Measurements from ENCODE around the gene BCL2. TPM values are rescaled to one million over a fixed set of nuclear protein-coding genes. Genes with fewer than 3 reads are reported as not detected.

Gene BCL2
- total RNA-seq, 1 donor from 2014 or later, result 20.5 TPM

DNA sequence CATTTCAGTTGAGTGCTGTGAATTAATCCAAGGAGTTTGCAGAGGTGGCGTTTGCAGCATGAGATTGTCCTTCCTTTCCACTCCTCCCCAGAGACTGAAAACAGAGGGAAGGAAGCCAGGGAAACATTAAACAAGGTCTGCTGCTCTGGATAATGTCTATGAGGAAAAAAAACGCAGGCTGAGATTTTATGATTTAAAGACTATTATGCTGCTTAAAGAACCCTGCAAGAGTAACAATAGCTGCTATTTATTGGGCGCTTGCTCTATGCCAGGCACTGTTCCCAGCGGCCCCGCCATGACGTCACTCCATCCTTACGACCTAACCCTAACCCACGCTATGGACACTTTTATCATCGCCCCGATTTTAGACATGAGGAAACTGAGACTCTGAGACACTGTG lies 222.4 kb downstream of the BCL2 start:
- Histone ChIP-seq H3K4me3 (no peak overlapping the region), H3K36me3 (no peaks in the 10 kb centered on the region), H3K27me3 (no peaks in the 10 kb centered on the region), H3K27ac (no peak overlapping the region), H3K9me3 (no peaks in the 10 kb centered on the region), H3K4me1 (no peaks in the 10 kb centered on the region)
- intact Hi-C loops (cut with DNase I), result no loop called here
- TF ChIP-seq, protein P1, sequence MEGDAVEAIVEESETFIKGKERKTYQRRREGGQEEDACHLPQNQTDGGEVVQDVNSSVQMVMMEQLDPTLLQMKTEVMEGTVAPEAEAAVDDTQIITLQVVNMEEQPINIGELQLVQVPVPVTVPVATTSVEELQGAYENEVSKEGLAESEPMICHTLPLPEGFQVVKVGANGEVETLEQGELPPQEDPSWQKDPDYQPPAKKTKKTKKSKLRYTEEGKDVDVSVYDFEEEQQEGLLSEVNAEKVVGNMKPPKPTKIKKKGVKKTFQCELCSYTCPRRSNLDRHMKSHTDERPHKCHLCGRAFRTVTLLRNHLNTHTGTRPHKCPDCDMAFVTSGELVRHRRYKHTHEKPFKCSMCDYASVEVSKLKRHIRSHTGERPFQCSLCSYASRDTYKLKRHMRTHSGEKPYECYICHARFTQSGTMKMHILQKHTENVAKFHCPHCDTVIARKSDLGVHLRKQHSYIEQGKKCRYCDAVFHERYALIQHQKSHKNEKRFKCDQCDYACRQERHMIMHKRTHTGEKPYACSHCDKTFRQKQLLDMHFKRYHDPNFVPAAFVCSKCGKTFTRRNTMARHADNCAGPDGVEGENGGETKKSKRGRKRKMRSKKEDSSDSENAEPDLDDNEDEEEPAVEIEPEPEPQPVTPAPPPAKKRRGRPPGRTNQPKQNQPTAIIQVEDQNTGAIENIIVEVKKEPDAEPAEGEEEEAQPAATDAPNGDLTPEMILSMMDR (IDR thresholded peaks at IDR 0.05), result no peak
- no peak for DNase-seq (ENCODE audit: low spot score in 2 of 2)

DNA sequence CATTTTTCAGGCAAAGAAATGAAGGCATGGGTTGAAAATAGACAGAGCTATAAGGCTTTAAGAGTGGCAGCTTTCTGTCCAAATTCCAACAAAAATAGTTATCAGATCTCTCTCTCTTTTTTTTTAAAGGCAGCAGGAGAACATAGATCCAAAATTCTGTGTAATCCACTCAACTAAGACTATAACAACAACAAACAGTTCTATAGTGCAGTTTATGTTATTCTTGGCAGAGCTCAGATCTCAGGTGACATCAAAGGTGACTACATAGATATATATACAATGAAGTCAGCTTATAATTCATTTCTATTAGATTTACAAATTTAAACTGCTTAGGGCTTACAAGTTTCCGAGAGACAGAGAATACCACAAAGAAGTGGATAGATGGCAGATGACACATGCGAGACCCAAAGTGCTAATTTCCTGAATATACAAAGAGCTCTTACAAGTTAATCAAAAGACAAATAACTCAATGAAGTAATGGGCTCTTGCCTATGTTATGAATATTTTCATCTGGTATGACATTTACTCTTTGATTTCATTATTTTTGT lies 223.2 kb downstream of the BCL2 start:
- H3K27ac ChIP-seq, result no peak overlapping the region

DNA sequence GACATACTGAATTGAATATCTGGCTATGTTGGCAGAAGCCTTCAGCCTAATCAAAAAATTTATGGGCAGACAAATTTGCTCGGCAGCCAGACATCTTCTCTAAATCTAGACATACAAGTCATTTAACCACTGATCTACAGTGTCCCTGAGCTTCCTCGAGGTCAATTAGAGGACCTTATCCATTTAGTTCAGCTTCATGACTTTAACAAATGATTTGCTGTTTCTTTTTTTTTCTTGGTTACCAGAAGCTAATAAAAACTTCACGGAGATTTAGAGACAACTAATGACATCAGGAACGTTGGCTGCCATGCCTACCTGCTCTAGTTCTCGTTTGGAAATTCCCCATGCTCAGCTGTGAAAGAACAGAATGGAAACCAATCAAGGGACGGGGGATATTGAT lies 223.8 kb downstream of the BCL2 start:
- Histone ChIP-seq H3K36me3 (no peaks in the 10 kb centered on the region), H3K4me1 (no peaks in the 10 kb centered on the region), H3K27me3 (no peaks in the 10 kb centered on the region), H3K27ac (no peak overlapping the region), H3K4me3 (no peak overlapping the region), H3K9me3 (no peaks in the 10 kb centered on the region)
- intact Hi-C loops (cut with DNase I), result no loop called here
- no peak for DNase-seq (ENCODE audit: low spot score in 2 of 2)
- TF ChIP-seq, protein P1 (IDR thresholded peaks at IDR 0.05), result no peak

More for the DNA sequence above, 223.2 kb downstream of the BCL2 start:
- intact Hi-C loops (cut with DNase I), result no loop called here
- Histone ChIP-seq H3K9me3 (no peaks in the 10 kb centered on the region), H3K36me3 (no peaks in the 10 kb centered on the region), H3K4me3 (no peak overlapping the region), H3K4me1 (no peaks in the 10 kb centered on the region), H3K27me3 (no peaks in the 10 kb centered on the region)
- DNase-seq (ENCODE audit: low spot score in 2 of 2), result no peak
- TF ChIP-seq, protein P1 (IDR thresholded peaks at IDR 0.05), result no peak

DNA sequence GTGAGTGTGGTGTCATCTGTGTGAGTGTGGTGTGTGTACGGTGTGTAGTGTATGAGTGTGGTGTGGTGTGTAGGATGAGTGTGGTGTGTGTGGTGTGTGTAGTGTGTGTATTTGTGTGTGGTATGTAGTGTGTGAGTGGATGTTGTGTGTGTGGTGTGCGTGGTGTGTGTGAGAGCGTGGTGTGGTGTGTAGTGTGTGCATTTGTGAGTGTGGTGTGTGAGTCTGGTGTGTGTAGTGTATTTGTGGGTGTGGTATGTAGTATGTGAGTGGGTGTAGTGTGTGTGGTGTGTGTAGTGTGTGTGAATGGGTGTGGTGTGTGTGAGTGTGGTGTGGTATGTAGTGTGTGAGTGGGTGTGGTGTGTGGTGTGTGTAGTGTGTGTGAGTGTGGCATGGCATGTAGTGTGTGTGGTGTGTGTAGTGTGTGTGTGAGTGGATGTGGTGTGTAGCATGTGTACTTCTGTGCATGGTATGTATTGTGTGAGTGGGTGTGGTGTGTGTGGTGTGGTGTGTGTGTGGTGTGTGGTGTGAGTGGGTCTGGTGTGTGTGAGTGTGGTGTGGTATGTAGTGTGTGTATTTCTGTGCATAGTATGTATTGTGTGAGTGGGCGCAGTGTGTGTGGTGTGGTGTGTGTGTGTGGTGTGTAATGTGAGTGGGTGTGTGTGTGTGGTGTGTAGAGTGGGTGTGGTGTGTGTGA lies 227.8 kb downstream of the BCL2 start:
- no peaks in the 10 kb centered on the region for H3K36me3 ChIP-seq
- no peaks in the 10 kb centered on the region for H3K9me3 ChIP-seq
- no peaks in the 10 kb centered on the region for H3K4me1 ChIP-seq
- no peaks in the 10 kb centered on the region for H3K27me3 ChIP-seq
- TF ChIP-seq, protein P1 (IDR thresholded peaks at IDR 0.05), result no peak
- no peak overlapping the region for H3K27ac ChIP-seq
- intact Hi-C loops (cut with DNase I), result no loop called here
- no peak overlapping the region for H3K4me3 ChIP-seq
- no peak for DNase-seq (ENCODE audit: low spot score in 2 of 2)

DNA sequence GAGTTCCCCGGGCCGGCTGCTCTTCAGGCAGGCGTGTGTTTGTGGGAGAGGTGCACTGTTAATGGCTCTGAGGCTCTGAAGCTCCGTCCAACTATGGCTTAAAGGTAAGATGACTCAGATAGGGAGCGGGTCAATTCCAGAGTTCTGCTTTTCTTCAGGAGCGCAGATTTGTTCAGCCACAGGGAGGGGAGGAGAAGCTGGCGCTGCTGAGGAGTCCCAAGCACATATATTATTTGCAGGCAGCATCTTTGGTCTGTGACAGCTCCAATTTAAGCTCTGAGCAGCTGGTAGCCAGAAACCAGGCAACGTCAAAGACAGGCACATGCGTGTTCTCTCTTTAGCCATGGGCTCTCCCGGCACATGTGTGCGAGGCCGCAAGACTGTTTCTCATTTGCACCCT lies 229.2 kb downstream of the BCL2 start:
- intact Hi-C loops (cut with DNase I), result no loop called here
- no peaks in the 10 kb centered on the region for H3K9me3 ChIP-seq

More for the DNA sequence above, 229.2 kb downstream of the BCL2 start:
- TF ChIP-seq, protein P1 (IDR thresholded peaks at IDR 0.05), result no peak
- H3K4me3 ChIP-seq, result no peak overlapping the region
- DNase-seq (ENCODE audit: low spot score in 2 of 2), result no peak
- no peaks in the 10 kb centered on the region for H3K4me1 ChIP-seq
- no peaks in the 10 kb centered on the region for H3K36me3 ChIP-seq
- H3K27me3 ChIP-seq, result no peaks in the 10 kb centered on the region
- H3K27ac ChIP-seq, result no peak overlapping the region

Data from ascending aorta (tissue), 2 donors.